Natural killer cell (primary cell): Measurements from ENCODE around the gene FANCE. TPM values are rescaled to one million over a fixed set of nuclear protein-coding genes. Genes with fewer than 3 reads are reported as not detected.

ENCODE experiments used
- ATAC-seq, 3 donors: fragments of 150-1000 bp in 2 of 3; fragments of 200-7000 bp in 1 of 3; cut with Tn5 transposase; 1 replicate in 1 of 3; 2 replicates in 2 of 3; pipeline ENCODE4 v1.10.0; 2021; ENCODE audit warnings: mild to moderate bottlenecking in 2 of 3, moderate library complexity in 2 of 3
- DNase-seq, 2 donors: peaks; one replicate each; pipeline versions ENCODE4 v3.0.0 to v3.0.0-alpha.2; 2013 to 2021; ENCODE audit warnings: mixed read lengths in 1 of 2
- H3K27ac ChIP-seq: one replicate; pipeline ENCODE4 v1.5.1; 2013; ENCODE audit warnings: mild to moderate bottlenecking, low read length
- H3K27me3 ChIP-seq: one replicate; pipeline ENCODE4 v1.6.1; 2013; ENCODE audit warnings: low read length; ENCODE audit not compliant: control insufficient read depth, insufficient read depth
- H3K36me3 ChIP-seq: one replicate; pipeline ENCODE4 v1.6.1; 2013; ENCODE audit warnings: low read length; ENCODE audit not compliant: control insufficient read depth, insufficient read depth
- H3K4me1 ChIP-seq: one replicate; pipeline ENCODE4 v1.6.1; 2013; ENCODE audit warnings: low read length; ENCODE audit not compliant: control insufficient read depth, insufficient read depth
- H3K4me3 ChIP-seq: one replicate; pipeline ENCODE4 v1.5.1; 2013; ENCODE audit warnings: low read length
- H3K9me3 ChIP-seq: one replicate; pipeline ENCODE4 v1.6.1; 2013; ENCODE audit warnings: low read length; ENCODE audit not compliant: control insufficient read depth, insufficient read depth
- H3K27ac Mint-ChIP-seq, 2 donors: one replicate each; pipeline ENCODE4 v1.8.0; 2022; ENCODE audit warnings: mild to moderate bottlenecking in 2 of 2, mixed read lengths in 2 of 2, moderate library complexity in 1 of 2
- H3K27me3 Mint-ChIP-seq, 2 donors: one replicate each; pipeline ENCODE4 v1.8.0; 2022; ENCODE audit warnings: low read depth in 2 of 2, mixed read lengths in 2 of 2
- H3K36me3 Mint-ChIP-seq: one replicate; pipeline ENCODE4 v1.8.0; 2022; ENCODE audit warnings: mixed read lengths
- H3K4me1 Mint-ChIP-seq, 2 donors: one replicate each; pipeline ENCODE4 v1.8.0; 2022; ENCODE audit warnings: mixed read lengths in 2 of 2
- H3K4me3 Mint-ChIP-seq: one replicate; pipeline ENCODE4 v1.8.0; 2022; ENCODE audit warnings: mild to moderate bottlenecking, moderate library complexity, mixed read lengths
- H3K9me3 Mint-ChIP-seq, 2 donors: one replicate each; pipeline ENCODE4 v1.8.0; 2022; ENCODE audit warnings: mixed read lengths in 2 of 2
- WGBS: methylation state at CpG from one replicate; pipeline ENCODE4 v1.1.7; 2013; ENCODE audit warnings: missing lambda C conversion rate; ENCODE audit not compliant: insufficient coverage; 5-methylcytosine and 5-hydroxymethylcytosine counted together
- intact Hi-C: fragments of 100-400 bp; cut with micrococcal nuclease; formaldehyde crosslinking; loops from one replicate; pipeline ENCODE4 v1.14.2; 2022
- total RNA-seq, 4 donors: library from RNA; stranded (reverse); fragments of 120-200 nt in 1 of 4; gene quantifications; one replicate each; pipeline versions ENCODE4 v1.2.3 to v1.2.4, GENCODE V29; 2013 to 2022
- TF ChIP-seq, protein P1 (sequence below): fragments of 200-600 bp; IDR thresholded peaks from one replicate; pipeline ENCODE4 v1.8.0; 2022; ENCODE audit warnings: antibody characterized with exemption

Gene FANCE
- total RNA-seq, 3 donors from 2014 or later (not counting 1 experiment from before 2014, with no cell fraction given) = 2.2 to 3.2 (median 2.6) TPM

DNA sequence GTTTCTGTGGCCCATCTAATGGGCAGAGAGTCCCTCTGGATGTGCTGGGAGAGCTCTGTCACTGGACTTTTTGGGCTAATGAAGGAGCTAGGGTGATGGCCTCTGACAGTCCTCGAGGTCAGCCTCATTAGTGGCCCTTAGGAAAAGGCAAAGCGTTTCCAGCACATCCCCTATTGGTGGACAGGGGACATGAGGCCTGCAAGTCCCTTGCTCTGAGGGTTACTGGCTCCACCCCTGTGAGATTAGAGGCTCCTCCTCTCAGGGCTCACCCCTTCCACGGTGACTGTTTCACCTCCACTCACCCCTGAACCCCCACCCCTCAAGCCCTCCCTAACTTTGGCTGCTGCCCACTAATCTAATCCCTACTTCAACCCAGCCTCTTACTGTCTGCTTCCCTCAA, 12.8 kb upstream of the FANCE start:
- no peaks in the 10 kb centered on the region for H3K27me3 ChIP-seq
- no peak overlapping the region for H3K4me3 ChIP-seq
- H3K36me3 ChIP-seq = no peaks in the 10 kb centered on the region
- no peaks in the 10 kb centered on the region for H3K4me1 ChIP-seq
- Mint-ChIP-seq H3K27me3 (no peaks in the 10 kb centered on the region), H3K27ac (no peak overlapping the region), H3K4me1 (no peaks in the 10 kb centered on the region), H3K9me3 (no peaks in the 10 kb centered on the region), H3K36me3 (no peaks in the 10 kb centered on the region), H3K4me3 (no peak overlapping the region)
- TF ChIP-seq, protein P1, sequence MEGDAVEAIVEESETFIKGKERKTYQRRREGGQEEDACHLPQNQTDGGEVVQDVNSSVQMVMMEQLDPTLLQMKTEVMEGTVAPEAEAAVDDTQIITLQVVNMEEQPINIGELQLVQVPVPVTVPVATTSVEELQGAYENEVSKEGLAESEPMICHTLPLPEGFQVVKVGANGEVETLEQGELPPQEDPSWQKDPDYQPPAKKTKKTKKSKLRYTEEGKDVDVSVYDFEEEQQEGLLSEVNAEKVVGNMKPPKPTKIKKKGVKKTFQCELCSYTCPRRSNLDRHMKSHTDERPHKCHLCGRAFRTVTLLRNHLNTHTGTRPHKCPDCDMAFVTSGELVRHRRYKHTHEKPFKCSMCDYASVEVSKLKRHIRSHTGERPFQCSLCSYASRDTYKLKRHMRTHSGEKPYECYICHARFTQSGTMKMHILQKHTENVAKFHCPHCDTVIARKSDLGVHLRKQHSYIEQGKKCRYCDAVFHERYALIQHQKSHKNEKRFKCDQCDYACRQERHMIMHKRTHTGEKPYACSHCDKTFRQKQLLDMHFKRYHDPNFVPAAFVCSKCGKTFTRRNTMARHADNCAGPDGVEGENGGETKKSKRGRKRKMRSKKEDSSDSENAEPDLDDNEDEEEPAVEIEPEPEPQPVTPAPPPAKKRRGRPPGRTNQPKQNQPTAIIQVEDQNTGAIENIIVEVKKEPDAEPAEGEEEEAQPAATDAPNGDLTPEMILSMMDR = no peak
- no peaks in the 10 kb centered on the region for H3K9me3 ChIP-seq
- ATAC-seq (no peak), DNase-seq (no peak)
- WGBS = 67% methylated on average over 3 of the region's 3 CpGs
- H3K27ac ChIP-seq = no peak overlapping the region
- intact Hi-C loops = no loop called here

DNA sequence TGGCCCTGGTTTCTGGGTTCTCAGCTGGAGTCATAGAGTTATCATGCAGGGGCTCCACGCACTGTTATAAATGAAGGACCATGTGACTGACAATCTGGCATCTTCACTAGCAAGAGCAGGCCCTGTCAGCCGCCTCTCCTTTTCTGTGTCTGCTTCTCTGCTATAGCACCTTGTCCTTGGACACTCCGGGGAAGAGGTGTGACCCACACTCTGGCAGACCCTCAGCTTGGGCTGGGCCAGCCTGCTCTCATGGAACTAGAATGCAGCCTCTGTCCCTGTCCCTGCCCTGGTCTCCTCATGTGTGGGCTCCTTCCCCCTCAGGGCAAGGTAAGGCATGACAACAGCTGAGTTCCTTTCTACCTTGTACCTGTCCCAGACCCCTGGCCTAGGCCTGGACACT, 10.9 kb upstream of the FANCE start:
- Mint-ChIP-seq H3K4me1 (peaks cover 0 to 6% of the 10 kb centered on the region in 2 donors), H3K4me3 (no peak overlapping the region), H3K36me3 (no peaks in the 10 kb centered on the region), H3K27ac (no peak overlapping the region), H3K27me3 (no peaks in the 10 kb centered on the region), H3K9me3 (no peaks in the 10 kb centered on the region)
- TF ChIP-seq, protein P1 = no peak
- intact Hi-C loops = no loop called here
- Histone ChIP-seq H3K27me3 (no peaks in the 10 kb centered on the region), H3K9me3 (no peaks in the 10 kb centered on the region), H3K27ac (no peak overlapping the region), H3K4me1 (peaks cover 7% of the 10 kb centered on the region), H3K36me3 (no peaks in the 10 kb centered on the region), H3K4me3 (no peak overlapping the region)
- WGBS = 91% methylated on average over 3 of the region's 3 CpGs
- DNase-seq (no peak), ATAC-seq (no peak)

DNA sequence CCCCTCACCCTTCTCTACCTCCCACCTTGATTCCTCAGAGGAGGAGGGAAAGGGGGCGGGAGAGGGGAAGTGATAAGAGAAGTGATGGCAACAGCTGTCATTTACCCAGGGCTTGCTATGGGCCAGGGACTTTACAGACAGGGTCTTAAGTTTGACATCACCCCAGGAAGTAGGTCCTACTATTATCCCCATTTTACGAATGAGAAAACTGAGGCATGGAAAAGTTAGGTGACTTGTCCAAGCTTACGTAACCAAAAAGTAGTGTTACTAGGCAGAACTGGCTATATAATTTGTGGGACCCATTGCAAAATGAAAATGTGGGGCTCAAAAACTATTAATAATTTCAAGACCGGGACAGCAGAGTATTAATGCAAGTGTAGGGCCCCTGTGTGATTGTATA, 10.5 kb upstream of the FANCE start:
- no peaks in the 10 kb centered on the region for H3K9me3 ChIP-seq
- ATAC-seq = no peak
- peaks cover 7% of the 10 kb centered on the region for H3K4me1 ChIP-seq
- DNase-seq = no peak
- Mint-ChIP-seq H3K36me3 (no peaks in the 10 kb centered on the region), H3K27me3 (no peaks in the 10 kb centered on the region), H3K27ac (no peak overlapping the region), H3K9me3 (no peaks in the 10 kb centered on the region), H3K4me1 (peaks cover 0 to 6% of the 10 kb centered on the region in 2 donors), H3K4me3 (no peak overlapping the region)
- WGBS = 100% methylated on average over 4 of the region's 4 CpGs
- no peaks in the 10 kb centered on the region for H3K36me3 ChIP-seq
- H3K27me3 ChIP-seq = no peaks in the 10 kb centered on the region
- TF ChIP-seq, protein P1 = no peak
- H3K27ac ChIP-seq = no peak overlapping the region
- no peak overlapping the region for H3K4me3 ChIP-seq
- intact Hi-C loops = no loop called here

DNA sequence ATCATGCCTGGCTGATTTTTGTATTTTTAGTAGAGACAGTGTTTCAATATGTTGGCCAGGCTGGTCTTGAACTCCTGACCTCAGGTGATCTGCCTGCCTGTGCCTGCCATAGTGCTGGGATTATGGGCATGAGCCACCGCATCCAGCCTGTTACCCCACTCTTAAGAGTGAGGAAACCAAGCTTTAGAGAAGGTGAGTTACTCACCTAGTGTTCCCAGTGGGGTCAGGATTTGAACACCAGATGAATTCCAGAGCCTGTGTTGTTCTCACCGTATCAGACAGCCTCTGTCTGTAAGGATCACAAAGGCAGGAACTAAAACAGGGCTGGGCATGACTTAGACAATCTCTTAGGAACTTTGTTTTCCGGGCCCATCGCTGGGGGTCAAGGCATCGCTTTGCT, 9.4 kb upstream of the FANCE start:
- intact Hi-C loops = no loop called here
- Mint-ChIP-seq H3K36me3 (no peaks in the 10 kb centered on the region), H3K4me3 (no peak overlapping the region), H3K4me1 (peaks cover 0 to 6% of the 10 kb centered on the region in 2 donors), H3K9me3 (no peaks in the 10 kb centered on the region), H3K27ac (no peak overlapping the region), H3K27me3 (peaks cover 0 to 2% of the 10 kb centered on the region in 2 donors)
- H3K27me3 ChIP-seq = no peaks in the 10 kb centered on the region
- peaks cover 7% of the 10 kb centered on the region for H3K4me1 ChIP-seq
- 95% methylated on average over 5 of the region's 5 CpGs for WGBS
- H3K27ac ChIP-seq = no peak overlapping the region
- ATAC-seq (no peak), DNase-seq (no peak)
- no peaks in the 10 kb centered on the region for H3K9me3 ChIP-seq
- H3K36me3 ChIP-seq = no peaks in the 10 kb centered on the region
- no peak overlapping the region for H3K4me3 ChIP-seq
- TF ChIP-seq, protein P1 = no peak
